ENCODE data around the gene MYCBPAP. TPM values are rescaled to one million over a fixed set of nuclear protein-coding genes. Genes with fewer than 3 reads are reported as not detected.

Gene MYCBPAP
- total RNA-seq, 1 donor from 2014 or later = 0.82 TPM

GRCh38 chr17:50547035-50547735, 38.9 kb downstream of the MYCBPAP start, which contains the start of gene SPATA20:
Gene SPATA20, plus strand, starts transcription at chr17:50547174. Its CDS starts 35 bp downstream, at chr17:50547209.
- DNase-seq (ENCODE audit: low spot score in 2 of 2) = peak; percentile 79 to 90
- FAIRE-seq = no peak

GRCh38 chr17:50547736-50548083, 39.5 kb downstream of the MYCBPAP start:
- DNase-seq (ENCODE audit: low spot score in 2 of 2) (no peak), FAIRE-seq (no peak)

GRCh38 chr17:50548831-50549230, 40.6 kb downstream of the MYCBPAP start:
- DNase-seq (ENCODE audit: low spot score in 2 of 2) (no peak), FAIRE-seq (no peak)

DNA sequence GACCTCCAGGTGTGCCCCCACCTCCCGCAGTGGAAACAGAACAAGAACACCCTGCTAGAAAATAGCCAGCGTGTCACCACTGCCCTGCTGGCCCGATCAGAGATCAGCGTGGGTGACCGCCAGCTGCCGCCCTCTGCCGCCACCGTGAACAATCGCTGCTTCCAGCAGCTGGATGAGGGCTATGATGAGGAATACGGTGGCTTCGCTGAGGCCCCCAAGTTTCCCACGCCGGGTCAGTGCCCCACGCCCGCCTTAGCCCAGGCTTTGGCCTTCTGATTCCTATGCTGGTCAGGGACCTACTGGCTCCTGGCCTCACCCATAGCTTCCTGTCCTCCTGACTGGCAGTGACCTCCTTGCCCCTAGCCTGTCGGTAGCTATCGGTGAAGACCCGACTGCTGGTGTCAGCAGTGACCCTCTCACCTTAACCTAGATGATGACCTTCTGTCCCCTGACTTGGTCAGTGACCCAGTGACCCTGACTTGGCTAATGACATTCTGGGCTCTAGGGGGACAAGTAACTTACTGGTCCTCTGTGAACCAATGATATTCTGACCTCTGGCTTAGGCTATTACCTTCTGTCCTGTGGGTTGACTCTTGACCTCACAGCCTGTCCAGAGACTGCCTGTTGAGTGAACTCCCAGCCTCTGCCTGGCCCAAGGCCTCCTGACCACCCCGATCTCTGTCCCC, 41.2 kb downstream of the MYCBPAP start:
- no peak for DNase-seq (ENCODE audit: low spot score in 2 of 2)
- no peak for FAIRE-seq

GRCh38 chr17:50549969-50550368, 41.7 kb downstream of the MYCBPAP start:
- no peak for FAIRE-seq
- no peak for DNase-seq (ENCODE audit: low spot score in 2 of 2)

- FAIRE-seq = no peak
Measured at GRCh38 chr17:50550661-50551432, 42.6 kb downstream of the MYCBPAP start.

DNA sequence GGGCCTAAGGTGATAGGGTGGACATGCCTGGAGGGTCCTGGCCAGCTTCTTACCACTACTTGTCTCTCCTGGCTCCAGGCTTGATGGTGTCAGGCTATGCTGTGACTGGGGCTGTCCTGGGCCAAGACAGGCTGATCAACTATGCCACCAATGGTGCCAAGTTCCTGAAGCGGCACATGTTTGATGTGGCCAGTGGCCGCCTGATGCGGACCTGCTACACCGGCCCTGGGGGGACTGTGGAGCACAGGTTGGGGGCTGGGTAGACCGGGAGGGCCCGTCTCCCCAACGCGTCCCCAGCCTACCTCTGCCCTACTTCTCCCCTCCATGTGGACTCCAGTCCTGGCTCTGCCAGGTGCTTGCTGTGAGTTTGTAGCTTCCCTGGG, 43.2 kb downstream of the MYCBPAP start:
- FAIRE-seq (no peak), DNase-seq (ENCODE audit: low spot score in 2 of 2) (no peak)

More at GRCh38 chr17:50550661-50551432, 42.6 kb downstream of the MYCBPAP start:
- peak; percentile 73 to 84 for DNase-seq (ENCODE audit: low spot score in 2 of 2)

DNA sequence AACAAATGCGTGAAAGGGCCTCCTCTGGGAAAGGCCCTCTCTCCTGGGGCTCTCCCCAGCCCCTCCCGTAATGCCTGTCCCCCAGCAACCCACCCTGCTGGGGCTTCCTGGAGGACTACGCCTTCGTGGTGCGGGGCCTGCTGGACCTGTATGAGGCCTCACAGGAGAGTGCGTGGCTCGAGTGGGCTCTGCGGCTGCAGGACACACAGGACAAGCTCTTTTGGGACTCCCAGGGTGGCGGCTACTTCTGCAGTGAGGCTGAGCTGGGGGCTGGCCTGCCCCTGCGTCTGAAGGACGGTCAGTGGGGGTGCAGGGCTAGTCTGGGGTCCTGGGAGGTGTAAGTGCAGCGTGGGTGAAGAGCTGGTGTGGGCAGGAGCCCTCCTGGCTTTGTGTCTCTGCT, 43.6 kb downstream of the MYCBPAP start:
- no peak for FAIRE-seq
- DNase-seq (ENCODE audit: low spot score in 2 of 2) = no peak

DNA sequence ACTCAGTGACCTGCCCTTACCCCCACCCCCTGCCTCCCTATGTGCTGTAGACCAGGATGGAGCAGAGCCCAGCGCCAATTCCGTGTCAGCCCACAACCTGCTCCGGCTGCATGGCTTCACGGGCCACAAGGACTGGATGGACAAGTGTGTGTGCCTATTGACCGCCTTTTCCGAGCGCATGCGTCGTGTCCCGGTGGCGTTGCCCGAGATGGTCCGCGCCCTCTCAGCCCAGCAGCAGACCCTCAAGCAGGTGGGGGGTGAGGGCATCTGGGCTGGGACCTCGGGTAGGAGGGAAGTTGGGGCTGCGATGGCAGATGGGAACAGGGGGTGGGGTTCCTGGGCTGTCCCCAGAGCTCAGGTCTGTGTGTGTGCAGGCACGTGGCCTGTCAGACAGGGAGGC, 46.0 kb downstream of the MYCBPAP start:
- FAIRE-seq (no peak), DNase-seq (ENCODE audit: low spot score in 2 of 2) (no peak)

GRCh38 chr17:50556803-50557202, 48.6 kb downstream of the MYCBPAP start:
- no peak for FAIRE-seq

GRCh38 chr17:50557630-50558029, 49.4 kb downstream of the MYCBPAP start:
- FAIRE-seq = no peak
- DNase-seq (ENCODE audit: low spot score in 2 of 2) = no peak

More at GRCh38 chr17:50556803-50557202, 48.6 kb downstream of the MYCBPAP start:
- DNase-seq (ENCODE audit: low spot score in 2 of 2) = no peak

GRCh38 chr17:50558091-50558490, 49.9 kb downstream of the MYCBPAP start:
- FAIRE-seq (no peak), DNase-seq (ENCODE audit: low spot score in 2 of 2) (no peak)

DNA sequence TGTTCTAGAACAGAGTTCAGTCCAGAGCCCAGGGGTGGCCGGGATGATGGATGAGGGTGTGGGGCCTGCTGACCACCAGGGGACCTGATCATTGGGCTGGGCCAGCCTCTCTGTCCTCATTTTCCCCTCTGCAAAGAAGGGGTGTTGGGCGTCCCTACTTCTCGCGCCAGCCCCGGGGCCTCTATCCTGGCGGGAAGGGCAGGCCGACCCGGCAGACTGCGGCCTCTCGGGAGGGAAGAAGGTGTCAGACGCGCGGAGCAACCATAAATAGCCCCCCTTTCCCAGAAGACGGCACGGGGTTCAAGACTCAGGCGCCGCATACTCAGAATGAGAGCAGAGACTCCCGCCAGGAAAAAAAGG, 50.3 kb downstream of the MYCBPAP start:
- FAIRE-seq (no peak), DNase-seq (ENCODE audit: low spot score in 2 of 2) (no peak)

GRCh38 chr17:50558941-50559614, 50.8 kb downstream of the MYCBPAP start:
- no peak for FAIRE-seq
- no peak for DNase-seq (ENCODE audit: low spot score in 2 of 2)

GRCh38 chr17:50559674-50560184, 51.5 kb downstream of the MYCBPAP start:
- FAIRE-seq = no peak

GRCh38 chr17:50560185-50560824, 52.1 kb downstream of the MYCBPAP start, which contains the start of gene CACNA1G:
Gene CACNA1G, plus strand, starts transcription at chr17:50560715. Its CDS starts 745 bp downstream, at chr17:50561460.
- no peak for FAIRE-seq

More at GRCh38 chr17:50559674-50560184, 51.5 kb downstream of the MYCBPAP start:
- peak in 1 of 2 donors; percentile 71 for DNase-seq (ENCODE audit: low spot score in 2 of 2)

GRCh38 chr17:50560931-50561745, 52.9 kb downstream of the MYCBPAP start:
- no peak for FAIRE-seq
- no peak for DNase-seq (ENCODE audit: low spot score in 2 of 2)

More at GRCh38 chr17:50560185-50560824, 52.1 kb downstream of the MYCBPAP start, which contains the start of gene CACNA1G:
- peak; percentile 96 for DNase-seq (ENCODE audit: low spot score in 2 of 2)

DNA sequence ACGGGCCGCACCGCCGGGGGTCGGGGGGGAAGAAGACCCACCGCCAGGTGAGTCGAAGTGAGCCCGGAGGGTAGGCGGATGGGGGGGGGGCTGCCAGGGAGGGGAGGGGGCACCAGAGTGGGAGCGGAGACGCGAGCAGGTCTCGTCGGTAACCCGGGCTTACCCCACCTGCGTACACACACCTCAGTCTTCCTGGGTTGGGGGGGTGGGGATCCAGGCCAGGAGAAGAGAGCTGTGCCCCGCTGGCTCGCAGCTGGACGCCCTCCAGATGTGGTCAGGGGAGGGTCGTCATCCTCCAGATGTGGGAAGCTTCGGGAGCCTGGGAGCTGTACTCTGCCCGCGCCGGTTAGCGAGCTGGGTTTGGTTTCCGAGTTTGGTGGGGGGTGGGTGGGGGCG, 53.5 kb downstream of the MYCBPAP start:
- DNase-seq (ENCODE audit: low spot score in 2 of 2) = no peak
- FAIRE-seq = no peak
